Common myeloid progenitor, CD34-positive (primary cell): ENCODE measurements around the gene TEAD1.
A peak's percentile ranks its signal among the peaks of the same experiment; 100 is the strongest.

Experiments
- CTCF ChIA-PET: fragments of 350-600 bp; sonication (Branson Sonifier 250); formaldehyde crosslinking; loops from one replicate; lab custom pipeline; 2021; ENCODE audit warnings: antibody characterized with exemption; lab: Charles Lee
- POLR2A ChIA-PET: fragments of 350-600 bp; sonication (Branson Sonifier 250); formaldehyde crosslinking; loops from one replicate; lab custom pipeline; 2021; ENCODE audit warnings: antibody characterized with exemption; lab: Charles Lee
- DNase-seq, 3 donors: peaks; one replicate each; pipeline versions ENCODE4 v3.0.0 to v3.0.0-alpha.2; 2013
- H3K27ac ChIP-seq, 2 experiments: 1 replicate in 1 of 2; 2 replicates in 1 of 2; pipeline ENCODE4 v1.7.0; 2013; ENCODE audit warnings: inconsistent platforms in 2 of 2, low read length in 2 of 2, mild to moderate bottlenecking in 2 of 2, low read depth in 1 of 2, moderate library complexity in 1 of 2; ENCODE audit not compliant: severe bottlenecking in 2 of 2, insufficient read depth in 1 of 2, poor library complexity in 1 of 2
- H3K27me3 ChIP-seq, 5 experiments: replicated peaks in 2 of 5; 1 replicate in 3 of 5; 2 replicates in 2 of 5; pipeline versions ENCODE4 v1.6.1 to v1.7.0; 2013; ENCODE audit warnings: low read length in 4 of 5, mild to moderate bottlenecking in 2 of 5, moderate library complexity in 2 of 5, inconsistent platforms in 1 of 5; ENCODE audit not compliant: insufficient read depth in 5 of 5, control insufficient read depth in 4 of 5
- H3K36me3 ChIP-seq, 4 experiments: 1 replicate in 2 of 4; 2 replicates in 2 of 4; pipeline versions ENCODE4 v1.6.1 to v1.7.0; 2013; ENCODE audit warnings: low read length in 3 of 4, control low read depth in 1 of 4, mild to moderate bottlenecking in 1 of 4; ENCODE audit not compliant: control insufficient read depth in 4 of 4, insufficient read depth in 4 of 4
- H3K4me1 ChIP-seq, 4 experiments: 1 replicate in 3 of 4; 2 replicates in 1 of 4; pipeline versions ENCODE4 v1.6.1 to v1.7.1; 2013; ENCODE audit warnings: low read length in 3 of 4, mild to moderate bottlenecking in 3 of 4, control low read depth in 1 of 4, inconsistent platforms in 1 of 4, moderate library complexity in 1 of 4; ENCODE audit not compliant: control insufficient read depth in 4 of 4, insufficient read depth in 4 of 4; ENCODE audit errors: control extremely low read depth in 1 of 4
- H3K4me3 ChIP-seq, 7 experiments: 1 replicate in 4 of 7; 2 replicates in 3 of 7; pipeline versions ENCODE4 v1.5.1 to v1.7.0; 2013; ENCODE audit warnings: mild to moderate bottlenecking in 7 of 7, low read length in 6 of 7, moderate library complexity in 6 of 7, inconsistent platforms in 2 of 7, low read depth in 2 of 7, control low read depth in 1 of 7; ENCODE audit not compliant: insufficient read depth in 4 of 7, control insufficient read depth in 1 of 7; ENCODE audit errors: extremely low read depth in 1 of 7
- H3K9me3 ChIP-seq, 5 experiments: 1 replicate in 4 of 5; 2 replicates in 1 of 5; pipeline versions ENCODE4 v1.6.1 to v1.7.1; 2013; ENCODE audit warnings: low read length in 4 of 5, mild to moderate bottlenecking in 2 of 5, inconsistent platforms in 1 of 5, low read depth in 1 of 5, moderate library complexity in 1 of 5; ENCODE audit not compliant: control insufficient read depth in 4 of 5, insufficient read depth in 2 of 5; ENCODE audit errors: control extremely low read depth in 1 of 5
- WGBS: methylation state at CpG from one replicate; pipeline ENCODE4 v1.1.5; 2013; ENCODE audit not compliant: insufficient coverage; 5-methylcytosine and 5-hydroxymethylcytosine counted together

TEAD1 gene

DNA sequence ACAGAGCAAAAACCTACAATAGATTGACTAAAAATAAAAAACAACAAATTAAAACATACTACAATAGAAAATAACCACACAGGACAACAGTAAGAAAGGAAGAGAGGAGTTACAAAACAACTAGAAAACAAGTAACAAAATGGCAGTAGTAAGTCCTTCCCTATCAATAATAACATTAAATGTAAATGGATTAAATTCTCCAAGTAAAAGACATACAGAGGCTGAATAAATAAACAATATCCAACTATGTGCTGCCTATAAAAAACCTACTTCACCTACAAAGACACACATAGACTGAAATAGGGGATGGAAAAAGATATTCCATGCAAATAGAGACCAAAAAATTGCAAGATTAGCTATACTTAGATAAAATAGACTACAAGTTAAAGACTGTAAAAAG lies 277.9 kb downstream of the TEAD1 start:
- POLR2A ChIA-PET = no interaction called here
- H3K9me3 ChIP-seq = peaks cover 0 to 12% (median 2%) of the 10 kb centered on the region in 5 experiments
- CTCF ChIA-PET = no interaction called here
- no peaks in the 10 kb centered on the region for H3K4me1 ChIP-seq
- no peak for DNase-seq
- no peak overlapping the region for H3K27ac ChIP-seq
- H3K27me3 ChIP-seq = no peaks in the 10 kb centered on the region
- no peaks in the 10 kb centered on the region for H3K36me3 ChIP-seq
- H3K4me3 ChIP-seq = no peak overlapping the region

DNA sequence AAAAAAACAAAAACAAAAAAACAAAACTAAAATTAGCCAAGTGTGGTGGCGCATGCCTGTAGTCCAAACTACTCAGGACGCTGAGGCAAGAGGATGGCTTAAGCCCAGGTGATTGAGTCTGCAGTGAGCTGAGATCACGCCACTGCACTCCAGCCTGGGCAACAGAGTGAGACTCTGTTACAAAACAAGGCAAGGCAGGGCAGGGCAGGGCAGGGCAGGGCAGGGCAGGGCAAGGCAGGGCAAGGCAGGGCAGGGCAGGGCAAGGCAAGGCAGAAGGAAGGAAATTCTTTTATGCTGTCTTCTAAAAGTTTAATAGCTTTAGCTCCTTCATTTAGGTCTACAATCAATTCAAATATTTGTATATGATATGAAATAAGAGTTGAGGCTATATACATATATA lies 284.8 kb downstream of the TEAD1 start:
- no peak for DNase-seq
- H3K4me3 ChIP-seq = no peak overlapping the region
- WGBS = 86% methylated on average over 1 of the region's 3 CpGs
- no peak overlapping the region for H3K27ac ChIP-seq
- H3K27me3 ChIP-seq = peaks cover 0 to 2% (median 0%) of the 10 kb centered on the region in 5 experiments
- ChIA-PET POLR2A (interaction anchor here (0.7 kb wide), 1 partner anchor 33 kb away, joined by 3 read pairs; no protein-coding TSS in a partner anchor), CTCF (interaction anchor here (1.7 kb wide), 1 partner anchor 386 kb away, joined by 4 read pairs; no protein-coding TSS in a partner anchor)
- H3K4me1 ChIP-seq = no peaks in the 10 kb centered on the region
- H3K36me3 ChIP-seq = no peaks in the 10 kb centered on the region
- H3K9me3 ChIP-seq = no peaks in the 10 kb centered on the region

DNA sequence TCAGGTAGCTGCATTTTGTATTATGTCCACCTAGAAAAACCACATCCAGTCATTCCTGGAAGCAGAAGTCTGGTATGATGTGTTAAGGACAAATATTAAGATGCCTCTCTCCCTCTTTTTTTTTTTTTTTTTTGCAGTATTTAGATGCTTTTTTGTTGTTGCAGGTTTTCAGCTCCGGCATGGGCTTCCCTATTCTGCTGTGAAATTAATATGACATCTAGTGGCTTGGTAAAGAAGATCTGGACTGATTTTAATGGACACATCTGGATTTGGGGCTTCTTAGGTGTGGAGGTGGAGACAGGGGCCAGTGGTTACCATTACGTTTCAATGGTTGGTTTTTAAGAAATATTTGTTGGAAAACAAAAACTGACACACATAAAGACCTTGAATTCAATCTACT lies 287.4 kb downstream of the TEAD1 start:
- H3K27me3 ChIP-seq = peaks cover 0 to 3% (median 0%) of the 10 kb centered on the region in 5 experiments
- no peak overlapping the region for H3K27ac ChIP-seq
- no CpG with 5 or more reads among the region's 2 CpGs for WGBS
- no peaks in the 10 kb centered on the region for H3K9me3 ChIP-seq
- DNase-seq = no peak
- CTCF ChIA-PET = interaction anchor here (1.2 kb wide), 1 partner anchor 49 kb away, joined by 3 read pairs; no protein-coding TSS in a partner anchor
- no peaks in the 10 kb centered on the region for H3K36me3 ChIP-seq
- no peak overlapping the region for H3K4me3 ChIP-seq
- no peaks in the 10 kb centered on the region for H3K4me1 ChIP-seq
- POLR2A ChIA-PET = interaction anchor here (0.6 kb wide), 1 partner anchor 887 kb away, joined by 3 read pairs; no protein-coding TSS in a partner anchor

DNA sequence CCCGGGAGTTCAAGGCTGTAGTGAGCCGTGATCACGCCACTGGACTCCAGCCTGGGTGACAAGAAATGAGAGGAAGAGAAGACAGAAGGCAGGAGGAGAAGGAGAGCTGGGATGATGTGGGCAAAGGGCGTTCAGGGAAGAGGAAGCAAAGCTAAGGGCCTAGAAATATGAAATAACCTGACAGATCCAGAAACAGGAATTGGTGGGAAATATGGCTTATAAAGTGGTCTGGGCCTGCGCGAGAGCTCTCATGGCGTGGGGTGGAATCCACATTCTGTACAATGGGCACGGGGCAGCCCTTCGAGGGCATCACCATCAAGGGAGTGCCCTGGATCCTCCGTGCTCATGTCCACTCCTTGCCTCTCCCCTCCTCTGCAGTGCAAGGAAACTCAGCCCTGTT lies 288.1 kb downstream of the TEAD1 start:
- H3K27ac ChIP-seq = no peak overlapping the region
- H3K9me3 ChIP-seq = no peaks in the 10 kb centered on the region
- H3K4me3 ChIP-seq = no peak overlapping the region
- H3K27me3 ChIP-seq = peaks cover 0 to 3% (median 0%) of the 10 kb centered on the region in 5 experiments
- 73% methylated on average over 7 of the region's 10 CpGs for WGBS
- H3K36me3 ChIP-seq = no peaks in the 10 kb centered on the region
- no peaks in the 10 kb centered on the region for H3K4me1 ChIP-seq
- ChIA-PET CTCF (interaction anchor here (1.1 to 3.2 kb wide), 4 partner anchors 48 to 374 kb away, joined by 3 to 10 read pairs (median 4); no protein-coding TSS in a partner anchor), POLR2A (interaction anchor here (0.6 kb wide), 2 partner anchors 235 to 886 kb away, joined by 3 read pairs; no protein-coding TSS in a partner anchor)
- DNase-seq = peak in 1 of 3 donors; percentile 30

DNA sequence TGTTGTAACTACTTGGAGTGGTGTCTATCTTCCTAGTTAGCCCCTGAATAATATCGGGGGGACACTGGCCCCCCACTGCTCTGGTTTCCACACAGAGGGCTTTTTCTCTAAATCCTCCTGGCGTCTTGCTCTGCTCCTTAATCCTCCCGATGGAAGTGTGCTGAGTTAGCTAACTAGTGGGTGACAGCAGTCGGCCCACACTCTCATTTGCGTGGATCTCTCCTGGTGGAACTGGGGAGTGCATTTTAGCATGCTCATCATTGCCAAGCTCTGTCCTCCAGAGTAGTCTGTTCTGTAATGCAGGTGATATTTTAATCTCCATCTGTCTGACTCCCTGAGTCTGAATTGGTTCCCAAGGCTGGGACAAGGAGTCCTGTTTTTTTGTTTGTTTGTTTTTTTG lies 288.8 kb downstream of the TEAD1 start:
- WGBS = 100% methylated on average over 4 of the region's 5 CpGs
- DNase-seq = no peak
- CTCF ChIA-PET = interaction anchor here (1.1 to 3.2 kb wide), 8 partner anchors 152 to 382 kb away, joined by 3 to 22 read pairs (median 6); no protein-coding TSS in a partner anchor
- H3K27ac ChIP-seq = no peak overlapping the region
- no peaks in the 10 kb centered on the region for H3K9me3 ChIP-seq
- peaks cover 0 to 3% (median 0%) of the 10 kb centered on the region in 5 experiments for H3K27me3 ChIP-seq
- no peaks in the 10 kb centered on the region for H3K4me1 ChIP-seq
- POLR2A ChIA-PET = no interaction called here
- no peaks in the 10 kb centered on the region for H3K36me3 ChIP-seq
- H3K4me3 ChIP-seq = no peak overlapping the region

DNA sequence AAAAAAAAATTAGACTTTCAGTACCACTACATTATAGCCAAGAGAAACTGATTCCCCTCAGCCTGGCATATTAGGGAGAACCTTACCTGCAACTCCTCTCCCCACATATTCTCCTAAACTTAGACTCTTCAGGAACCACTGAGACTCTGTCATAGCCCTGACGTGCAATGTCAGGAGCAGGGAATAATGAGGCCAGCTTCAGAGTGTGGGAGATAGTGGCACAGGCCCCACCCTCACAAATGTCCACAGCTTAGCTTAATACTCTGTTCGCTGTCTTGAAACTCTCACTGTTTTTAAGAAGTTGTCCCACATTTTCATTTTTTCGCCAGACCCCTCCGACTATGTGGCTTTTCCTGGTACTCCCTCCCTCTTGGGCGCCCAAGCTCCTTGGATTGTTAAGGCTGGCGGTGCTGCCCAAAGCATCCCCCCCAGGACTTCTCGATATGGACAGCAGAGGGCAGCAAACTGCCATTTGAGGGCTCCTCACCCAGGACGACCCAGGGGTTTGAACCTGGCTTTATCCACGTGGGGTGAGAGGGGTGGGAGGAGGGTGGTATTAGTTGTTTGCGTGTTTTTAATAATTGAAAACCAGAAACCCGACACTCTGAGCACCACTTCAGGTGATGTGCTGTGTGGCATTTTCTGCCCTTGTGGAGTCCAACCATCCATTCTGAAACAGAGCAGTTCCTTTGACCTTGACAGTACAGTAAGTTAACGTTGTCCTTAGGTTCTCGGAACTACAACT lies 289.7 kb downstream of the TEAD1 start:
- ChIA-PET POLR2A (no interaction called here), CTCF (interaction anchor here (0.7 to 3.2 kb wide), 16 partner anchors 8 to 386 kb away, joined by 3 to 22 read pairs (median 4); no protein-coding TSS in a partner anchor)
- H3K4me1 ChIP-seq = no peaks in the 10 kb centered on the region
- peak; percentile 50 to 74 (median 62) for DNase-seq
- H3K9me3 ChIP-seq = no peaks in the 10 kb centered on the region
- peaks cover 0 to 3% (median 0%) of the 10 kb centered on the region in 5 experiments for H3K27me3 ChIP-seq
- H3K4me3 ChIP-seq = no peak overlapping the region
- 15% methylated on average over 4 of the region's 13 CpGs for WGBS
- H3K27ac ChIP-seq = no peak overlapping the region
- no peaks in the 10 kb centered on the region for H3K36me3 ChIP-seq

DNA sequence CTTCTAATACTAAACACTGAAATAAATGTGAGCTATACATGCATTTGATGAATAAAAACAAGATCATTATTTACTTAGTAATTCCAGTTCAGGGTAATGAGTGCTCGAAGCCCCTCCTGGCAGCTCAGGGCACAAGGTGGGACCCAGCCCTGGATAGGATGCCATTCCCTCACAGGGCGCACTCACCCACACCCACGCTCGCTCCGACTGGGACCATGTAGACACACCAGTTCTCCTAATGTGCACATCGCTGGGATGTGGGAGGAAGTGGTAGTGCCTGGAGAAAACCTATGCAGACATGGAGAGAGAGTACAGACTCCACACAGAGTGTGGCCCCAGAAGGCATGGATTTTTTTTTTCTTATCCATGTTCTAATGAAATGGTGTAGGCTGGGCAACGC lies 290.4 kb downstream of the TEAD1 start:
- DNase-seq = no peak
- ChIA-PET POLR2A (no interaction called here), CTCF (interaction anchor here (0.7 to 3.2 kb wide), 15 partner anchors 9 to 385 kb away, joined by 3 to 22 read pairs (median 4); no protein-coding TSS in a partner anchor)
- Histone ChIP-seq H3K4me1 (no peaks in the 10 kb centered on the region), H3K36me3 (no peaks in the 10 kb centered on the region), H3K9me3 (no peaks in the 10 kb centered on the region), H3K27me3 (peaks cover 0 to 3% (median 0%) of the 10 kb centered on the region in 5 experiments), H3K27ac (no peak overlapping the region), H3K4me3 (no peak overlapping the region)
- 88% methylated on average over 6 of the region's 7 CpGs for WGBS
